ENCODE measurements around the gene FLNB.

DNA sequence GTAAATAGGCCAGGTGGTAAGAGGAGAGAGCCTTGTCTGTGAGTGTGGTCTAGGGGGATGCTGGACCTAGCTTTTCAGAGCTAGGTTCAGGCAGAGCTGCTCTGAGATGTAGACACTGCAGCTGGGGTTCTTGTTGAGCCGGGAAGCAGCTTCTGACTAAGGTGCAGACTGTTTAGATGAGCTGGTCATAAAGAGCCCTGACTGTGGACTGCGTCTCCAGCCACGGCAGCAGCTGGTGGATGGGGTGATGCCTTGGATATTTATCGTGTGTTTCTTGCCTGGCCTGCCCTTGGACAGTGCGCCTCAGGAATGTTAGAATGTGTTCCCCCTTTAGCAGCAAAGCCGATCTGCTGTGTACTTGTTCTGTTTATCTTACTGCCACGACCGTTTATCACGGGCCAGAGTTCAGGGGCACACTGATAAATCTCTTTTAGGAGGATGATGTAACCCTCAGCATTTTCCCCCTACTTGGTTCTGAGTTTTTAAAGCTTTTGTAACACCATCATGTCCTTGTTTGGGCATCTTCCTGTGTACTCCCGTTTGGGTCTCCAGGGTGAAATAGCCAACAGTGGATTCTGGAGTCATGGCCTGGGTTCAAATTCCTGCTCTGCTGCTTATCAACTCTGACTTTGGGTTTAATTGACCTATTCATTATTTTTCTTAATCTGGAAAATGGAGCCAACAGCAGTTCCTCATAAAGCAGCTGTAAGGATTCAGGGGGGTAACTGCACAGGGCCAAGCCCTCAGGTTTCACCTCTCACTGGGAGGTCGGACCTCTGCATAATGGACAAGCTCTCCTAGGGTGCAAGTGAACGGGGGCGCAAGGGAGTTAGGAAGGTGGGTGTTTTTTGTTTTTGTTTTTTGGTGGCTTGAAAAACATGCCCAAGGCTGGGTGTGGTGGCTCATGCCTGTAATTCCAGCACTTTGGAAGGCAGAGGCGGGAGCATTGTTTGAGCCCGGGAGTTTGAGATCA is 51.4 kb downstream of the FLNB start:
- TF ChIP-seq EZH2 (IDR thresholded peaks at IDR 0.05; ENCODE audit: borderline replicate concordance) (no peak), EZH2phosphoT487 (IDR thresholded peaks at IDR 0.05; ENCODE audit: low read depth, severe bottlenecking, unreplicated experiment) (no peak)
- TF ChIP-seq, protein P1, sequence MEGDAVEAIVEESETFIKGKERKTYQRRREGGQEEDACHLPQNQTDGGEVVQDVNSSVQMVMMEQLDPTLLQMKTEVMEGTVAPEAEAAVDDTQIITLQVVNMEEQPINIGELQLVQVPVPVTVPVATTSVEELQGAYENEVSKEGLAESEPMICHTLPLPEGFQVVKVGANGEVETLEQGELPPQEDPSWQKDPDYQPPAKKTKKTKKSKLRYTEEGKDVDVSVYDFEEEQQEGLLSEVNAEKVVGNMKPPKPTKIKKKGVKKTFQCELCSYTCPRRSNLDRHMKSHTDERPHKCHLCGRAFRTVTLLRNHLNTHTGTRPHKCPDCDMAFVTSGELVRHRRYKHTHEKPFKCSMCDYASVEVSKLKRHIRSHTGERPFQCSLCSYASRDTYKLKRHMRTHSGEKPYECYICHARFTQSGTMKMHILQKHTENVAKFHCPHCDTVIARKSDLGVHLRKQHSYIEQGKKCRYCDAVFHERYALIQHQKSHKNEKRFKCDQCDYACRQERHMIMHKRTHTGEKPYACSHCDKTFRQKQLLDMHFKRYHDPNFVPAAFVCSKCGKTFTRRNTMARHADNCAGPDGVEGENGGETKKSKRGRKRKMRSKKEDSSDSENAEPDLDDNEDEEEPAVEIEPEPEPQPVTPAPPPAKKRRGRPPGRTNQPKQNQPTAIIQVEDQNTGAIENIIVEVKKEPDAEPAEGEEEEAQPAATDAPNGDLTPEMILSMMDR (IDR thresholded peaks at IDR 0.05; ENCODE audit: poor library complexity) = no peak

Data from hepatocyte (in vitro differentiated cells).